ENCODE results near the gene CAMK2B.

CAMK2B gene

GRCh38 chr7:44237696-44238095, 87.7 kb downstream of the CAMK2B start:
- no peak for DNase-seq (ENCODE audit: low read depth)
- TF ChIP-seq CTCF (conservative IDR thresholded peaks at IDR 0.05; ENCODE audit: low read depth, low read length): no peak
- no peak overlapping the region for H3K4me3 ChIP-seq (ENCODE audit: low read length)

GRCh38 chr7:44236333-44236728, 89.1 kb downstream of the CAMK2B start:
- no peak for DNase-seq (ENCODE audit: low read depth)
- H3K4me3 ChIP-seq (ENCODE audit: low read length): no peak overlapping the region

GRCh38 chr7:44235582-44236332, 89.6 kb downstream of the CAMK2B start:
- TF ChIP-seq CTCF (conservative IDR thresholded peaks at IDR 0.05; ENCODE audit: low read depth, low read length): no peak
- H3K4me3 ChIP-seq (ENCODE audit: low read length): no peak overlapping the region
- DNase-seq (ENCODE audit: low read depth): no peak

More at GRCh38 chr7:44236333-44236728, 89.1 kb downstream of the CAMK2B start:
- TF ChIP-seq CTCF (conservative IDR thresholded peaks at IDR 0.05; ENCODE audit: low read depth, low read length): no peak

- no peak overlapping the region for H3K4me3 ChIP-seq (ENCODE audit: low read length)
- DNase-seq (ENCODE audit: low read depth): no peak
- TF ChIP-seq CTCF (conservative IDR thresholded peaks at IDR 0.05; ENCODE audit: low read depth, low read length): no peak
These were observed 90.3 kb downstream of the CAMK2B start for GRCh38 chr7:44235066-44235465.

GRCh38 chr7:44232901-44233715, 92.3 kb downstream of the CAMK2B start:
- no peak overlapping the region for H3K4me3 ChIP-seq (ENCODE audit: low read length)
- TF ChIP-seq CTCF (conservative IDR thresholded peaks at IDR 0.05; ENCODE audit: low read depth, low read length): no peak
- DNase-seq (ENCODE audit: low read depth): no peak

- TF ChIP-seq CTCF (conservative IDR thresholded peaks at IDR 0.05; ENCODE audit: low read depth, low read length): no peak
- DNase-seq (ENCODE audit: low read depth): no peak
- H3K4me3 ChIP-seq (ENCODE audit: low read length): no peak overlapping the region
These were observed 93.0 kb downstream of the CAMK2B start for GRCh38 chr7:44232396-44232795.

Data from retinal pigment epithelial cell (primary cell).